Vagina (tissue), 2 donors: ENCODE results near the gene SLC16A8. TPM values are rescaled to one million over a fixed set of nuclear protein-coding genes. Genes with fewer than 3 reads are reported as not detected.

Experiments used
- DNase-seq, 2 donors: peaks; one replicate each; pipeline ENCODE4 v3.0.0-alpha.2; 2017; ENCODE audit errors: extremely low spot score in 2 of 2
- H3K27ac ChIP-seq: fragments of 200-600 bp; sonication (generic); one replicate; pipeline ENCODE4 v1.5.1; 2019
- H3K27me3 ChIP-seq: fragments of 200-600 bp; sonication (generic); one replicate; pipeline ENCODE4 v1.5.1; 2019
- H3K36me3 ChIP-seq, 2 donors: fragments of 200-600 bp; sonication (generic); one replicate each; pipeline ENCODE4 v1.5.1; 2017 to 2019
- H3K4me1 ChIP-seq: fragments of 200-600 bp; sonication (generic); one replicate; pipeline ENCODE4 v1.5.1; 2019
- H3K4me3 ChIP-seq, 2 donors: fragments of 200-600 bp; sonication (generic); 1 replicate in 1 of 2; 2 replicates in 1 of 2; pipeline ENCODE4 v1.5.1; 2016 to 2019
- H3K9me3 ChIP-seq: fragments of 200-600 bp; sonication (generic); one replicate; pipeline ENCODE4 v1.5.1; 2019
- POLR2A ChIP-seq, 2 donors: fragments of 450-650 bp; IDR thresholded peaks; one replicate each; pipeline ENCODE4 v1.6.1; 2017; ENCODE audit warnings: antibody characterized with exemption in 2 of 2, mild to moderate bottlenecking in 2 of 2, moderate library complexity in 2 of 2
- POLR2AphosphoS5 ChIP-seq, 2 donors: sonication (generic); formaldehyde crosslinking; IDR thresholded peaks; one replicate each; pipeline ENCODE4 v1.9.0; 2017; ENCODE audit warnings: antibody characterized with exemption in 2 of 2, mild to moderate bottlenecking in 2 of 2, low read depth in 1 of 2; ENCODE audit not compliant: insufficient read depth in 1 of 2
- intact Hi-C: fragments of 100-400 bp; cut with DNase I; formaldehyde crosslinking; loops from one replicate; pipeline ENCODE4 v1.15.1; 2023
- total RNA-seq: library from RNA; depleted of rRNA; stranded (reverse); fragments of >200 nt; gene quantifications from one replicate; pipeline ENCODE4 v1.2.3, GENCODE V29; 2016
- TF ChIP-seq, protein P1 (sequence below), 3 experiments: fragments of 450-650 bp in 2 of 3; fragments of 200-600 bp in 1 of 3; sonication (generic) in 1 of 3; IDR thresholded peaks; one replicate each; pipeline ENCODE4 v1.5.1; 2017 to 2019; ENCODE audit warnings: antibody characterized with exemption in 3 of 3, mild to moderate bottlenecking in 2 of 3, moderate library complexity in 2 of 3

The SLC16A8 gene
- total RNA-seq, 1 donor from 2014 or later: 0.98 TPM

DNA sequence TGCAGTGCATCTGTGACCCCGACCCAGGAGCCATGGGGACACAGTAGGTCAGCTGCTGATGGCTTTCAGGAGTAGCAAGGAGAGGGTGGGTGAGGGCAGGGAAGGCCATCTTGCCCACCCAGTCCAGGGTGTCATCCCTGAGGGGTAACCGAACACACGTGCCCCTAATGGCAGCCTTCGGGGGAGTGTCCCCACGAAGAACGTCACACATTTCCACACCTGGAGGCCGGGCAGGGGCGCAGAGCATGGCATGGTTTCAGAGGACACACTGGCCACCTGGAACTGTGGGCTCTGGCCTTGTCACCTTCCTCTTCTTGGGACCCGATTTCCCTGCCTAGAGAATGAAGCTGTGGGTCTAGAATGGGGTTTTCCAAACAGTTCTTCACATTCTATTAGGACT is 45.9 kb upstream of the SLC16A8 start:
- intact Hi-C loops: no loop called here
- DNase-seq: no peak
- TF ChIP-seq, protein P1, sequence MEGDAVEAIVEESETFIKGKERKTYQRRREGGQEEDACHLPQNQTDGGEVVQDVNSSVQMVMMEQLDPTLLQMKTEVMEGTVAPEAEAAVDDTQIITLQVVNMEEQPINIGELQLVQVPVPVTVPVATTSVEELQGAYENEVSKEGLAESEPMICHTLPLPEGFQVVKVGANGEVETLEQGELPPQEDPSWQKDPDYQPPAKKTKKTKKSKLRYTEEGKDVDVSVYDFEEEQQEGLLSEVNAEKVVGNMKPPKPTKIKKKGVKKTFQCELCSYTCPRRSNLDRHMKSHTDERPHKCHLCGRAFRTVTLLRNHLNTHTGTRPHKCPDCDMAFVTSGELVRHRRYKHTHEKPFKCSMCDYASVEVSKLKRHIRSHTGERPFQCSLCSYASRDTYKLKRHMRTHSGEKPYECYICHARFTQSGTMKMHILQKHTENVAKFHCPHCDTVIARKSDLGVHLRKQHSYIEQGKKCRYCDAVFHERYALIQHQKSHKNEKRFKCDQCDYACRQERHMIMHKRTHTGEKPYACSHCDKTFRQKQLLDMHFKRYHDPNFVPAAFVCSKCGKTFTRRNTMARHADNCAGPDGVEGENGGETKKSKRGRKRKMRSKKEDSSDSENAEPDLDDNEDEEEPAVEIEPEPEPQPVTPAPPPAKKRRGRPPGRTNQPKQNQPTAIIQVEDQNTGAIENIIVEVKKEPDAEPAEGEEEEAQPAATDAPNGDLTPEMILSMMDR (IDR thresholded peaks at IDR 0.05): no peak
- TF ChIP-seq POLR2AphosphoS5 (IDR thresholded peaks at IDR 0.05; ENCODE audit: insufficient read depth in 1 of 2, low read depth in 1 of 2): no peak
- no peak for TF ChIP-seq POLR2A (IDR thresholded peaks at IDR 0.05)
- H3K27me3 ChIP-seq: no peaks in the 10 kb centered on the region
- no peak overlapping the region for H3K4me3 ChIP-seq
- no peaks in the 10 kb centered on the region for H3K4me1 ChIP-seq
- no peak overlapping the region for H3K27ac ChIP-seq
- H3K36me3 ChIP-seq: peaks cover 0 to 4% of the 10 kb centered on the region in 2 donors
- no peaks in the 10 kb centered on the region for H3K9me3 ChIP-seq

DNA sequence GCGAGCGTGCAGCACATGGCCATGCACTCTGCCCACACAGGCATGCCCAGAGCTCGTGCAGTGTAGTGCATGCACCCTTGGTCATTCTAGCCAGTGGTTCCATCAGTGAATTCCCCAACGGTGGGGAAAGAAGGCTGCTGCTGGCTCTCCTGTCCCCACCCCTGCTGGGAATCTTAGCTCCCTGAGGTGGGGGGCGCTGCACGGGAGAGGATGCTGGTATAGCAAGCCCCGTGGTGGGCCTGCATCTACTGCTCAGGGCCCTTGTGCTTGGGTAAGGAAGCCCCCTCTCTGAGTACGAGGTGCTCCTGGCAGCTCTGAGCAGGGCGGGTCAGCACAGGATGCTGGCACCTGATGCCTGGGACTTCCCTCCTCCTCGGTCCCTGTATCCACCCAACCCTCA is 45.0 kb upstream of the SLC16A8 start:
- Histone ChIP-seq H3K4me1 (no peaks in the 10 kb centered on the region), H3K27me3 (no peaks in the 10 kb centered on the region), H3K9me3 (no peaks in the 10 kb centered on the region), H3K27ac (no peak overlapping the region), H3K4me3 (no peak overlapping the region), H3K36me3 (peaks cover 0 to 4% of the 10 kb centered on the region in 2 donors)
- TF ChIP-seq POLR2A (IDR thresholded peaks at IDR 0.05): no peak
- no peak for TF ChIP-seq POLR2AphosphoS5 (IDR thresholded peaks at IDR 0.05; ENCODE audit: insufficient read depth in 1 of 2, low read depth in 1 of 2)
- intact Hi-C loops: no loop called here
- no peak for DNase-seq

DNA sequence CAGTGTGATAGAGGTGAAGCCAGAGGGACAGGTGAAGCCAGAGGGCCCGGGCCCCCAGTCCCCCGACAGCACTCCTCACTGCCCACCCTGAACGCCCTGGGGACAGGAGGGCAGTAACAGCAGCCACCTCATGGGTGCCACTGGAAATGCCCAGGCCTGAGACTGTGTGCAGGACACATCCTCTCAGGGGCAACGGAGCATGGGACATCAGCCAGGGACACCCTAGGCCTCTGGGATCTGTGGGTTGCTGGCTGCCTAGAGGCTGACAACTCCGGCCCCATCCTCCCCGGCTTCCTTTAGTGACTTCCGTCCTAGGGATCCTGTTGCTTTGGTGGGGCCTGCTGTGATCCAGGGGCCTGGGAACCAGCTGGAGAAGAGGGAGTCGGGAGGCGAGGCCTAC is 43.9 kb upstream of the SLC16A8 start:
- Histone ChIP-seq H3K4me3 (no peak overlapping the region), H3K36me3 (peaks cover 0 to 4% of the 10 kb centered on the region in 2 donors), H3K27me3 (no peaks in the 10 kb centered on the region), H3K9me3 (no peaks in the 10 kb centered on the region), H3K27ac (no peak overlapping the region), H3K4me1 (no peaks in the 10 kb centered on the region)
- no peak for DNase-seq
- intact Hi-C loops: no loop called here
- TF ChIP-seq, protein P1 (IDR thresholded peaks at IDR 0.05): no peak
- no peak for TF ChIP-seq POLR2AphosphoS5 (IDR thresholded peaks at IDR 0.05; ENCODE audit: insufficient read depth in 1 of 2, low read depth in 1 of 2)
- no peak for TF ChIP-seq POLR2A (IDR thresholded peaks at IDR 0.05)

DNA sequence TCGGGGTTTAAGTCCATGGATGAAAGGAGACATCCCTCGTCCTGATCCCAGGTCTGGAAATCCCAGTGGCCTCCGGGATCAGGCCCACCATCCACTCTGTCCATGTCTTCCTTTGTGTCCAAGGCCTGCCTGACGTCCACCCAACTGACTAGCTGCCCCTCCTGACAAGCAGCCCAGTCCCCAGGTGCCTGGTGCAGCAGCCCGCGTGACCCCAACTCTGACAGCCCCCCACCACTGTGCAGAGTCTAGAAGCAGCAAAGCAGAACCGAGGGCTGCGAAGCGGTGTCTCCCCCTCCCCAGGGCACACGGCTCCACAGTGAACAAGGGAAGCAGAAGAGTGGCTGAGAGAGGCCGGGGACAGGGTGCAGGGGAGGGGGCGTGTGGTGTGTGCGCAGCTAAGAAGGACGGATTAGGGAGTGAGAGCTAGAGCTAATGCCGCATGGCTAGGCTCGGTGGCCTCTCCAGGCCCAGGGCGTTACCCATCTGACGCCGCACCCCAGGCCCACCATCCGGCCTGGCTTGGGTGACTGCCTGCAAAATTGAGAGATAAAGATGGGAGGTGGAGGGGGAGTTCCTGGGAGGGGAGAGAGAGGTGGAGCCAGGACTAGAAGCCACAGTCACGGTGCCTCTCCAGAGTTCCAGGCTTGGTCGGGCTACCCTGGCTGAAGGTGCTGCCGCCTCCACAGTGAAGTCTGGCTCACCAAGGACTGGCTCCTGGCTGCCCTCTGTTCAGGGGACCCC is 43.1 kb upstream of the SLC16A8 start:
- no peak for TF ChIP-seq POLR2A (IDR thresholded peaks at IDR 0.05)
- TF ChIP-seq, protein P1 (IDR thresholded peaks at IDR 0.05): no peak
- TF ChIP-seq POLR2AphosphoS5 (IDR thresholded peaks at IDR 0.05; ENCODE audit: insufficient read depth in 1 of 2, low read depth in 1 of 2): no peak
- intact Hi-C loops: no loop called here
- peaks cover 0 to 4% of the 10 kb centered on the region in 2 donors for H3K36me3 ChIP-seq

DNA sequence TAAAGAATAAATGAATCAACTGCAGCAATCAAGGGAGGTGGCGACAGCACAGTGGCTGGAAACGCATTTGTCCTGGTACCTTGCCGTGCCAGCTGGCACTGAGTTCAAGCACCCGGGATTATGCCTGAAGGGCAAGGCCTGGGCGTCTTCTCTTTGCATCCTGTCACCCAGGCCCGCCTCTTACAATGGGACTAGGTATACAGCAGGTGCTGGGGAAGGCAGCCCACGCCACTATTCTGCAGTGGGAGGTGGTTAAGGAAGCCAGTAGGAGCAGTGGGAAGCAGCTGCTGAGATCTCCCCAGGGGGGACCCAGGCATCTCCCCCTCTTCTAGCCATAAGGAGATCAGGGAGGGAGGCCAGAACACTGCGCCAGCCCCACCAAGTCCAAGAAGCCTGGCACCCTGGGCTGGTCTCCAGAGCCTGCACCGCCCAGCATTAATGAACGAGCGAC is 41.8 kb upstream of the SLC16A8 start:
- no peak overlapping the region for H3K27ac ChIP-seq
- H3K4me1 ChIP-seq: no peaks in the 10 kb centered on the region
- H3K4me3 ChIP-seq: no peak overlapping the region
- no peak for DNase-seq
- H3K9me3 ChIP-seq: no peaks in the 10 kb centered on the region
- TF ChIP-seq, protein P1 (IDR thresholded peaks at IDR 0.05): no peak
- TF ChIP-seq POLR2AphosphoS5 (IDR thresholded peaks at IDR 0.05; ENCODE audit: insufficient read depth in 1 of 2, low read depth in 1 of 2): no peak
- TF ChIP-seq POLR2A (IDR thresholded peaks at IDR 0.05): no peak
- no peaks in the 10 kb centered on the region for H3K27me3 ChIP-seq
- peaks cover 0 to 4% of the 10 kb centered on the region in 2 donors for H3K36me3 ChIP-seq
- intact Hi-C loops: no loop called here

More for the DNA sequence above, 43.1 kb upstream of the SLC16A8 start:
- H3K27ac ChIP-seq: no peak overlapping the region
- H3K9me3 ChIP-seq: no peaks in the 10 kb centered on the region
- no peak for DNase-seq
- no peaks in the 10 kb centered on the region for H3K27me3 ChIP-seq
- no peaks in the 10 kb centered on the region for H3K4me1 ChIP-seq
- H3K4me3 ChIP-seq: no peak overlapping the region
